ENCODE results near the gene CACUL1.
"Not testable (repeated sequence)": the region's sequence is repeated elsewhere in the genome, so short reads cannot be mapped to it uniquely, and the experiment has no call there.

- not testable (repeated sequence) for TF ChIP-seq POLR2A (IDR thresholded peaks at IDR 0.05; ENCODE audit: low read depth, low read length); TAF1 (IDR thresholded peaks at IDR 0.05; ENCODE audit: borderline replicate concordance, low read depth, low read length); POLR2AphosphoS5 (IDR thresholded peaks at IDR 0.05; ENCODE audit: low read depth, low read length)
These were observed 109.5 kb downstream of the CACUL1 start for GRCh38 chr10:118645294-118645693.

Measured in GM12892 (cell line).